Stimulated activated CD8-positive, alpha-beta memory T cell treated with anti-CD3 and anti-CD28 coated beads, Interleukin-7, amount 100 ng/mL, for 4 hours (primary cell): ENCODE data around the gene SRRM5.
"Not testable (repeated sequence)": the region's sequence is repeated elsewhere in the genome, so short reads cannot be mapped to it uniquely, and the experiment has no call there.

ENCODE experiments used
- DNase-seq, 2 donors: peaks; one replicate each; pipeline ENCODE4 v3.0.0-alpha.2; 2020; ENCODE audit warnings: low read depth in 2 of 2

Gene SRRM5

GRCh38 chr19:43638214-43638994 is 26.5 kb downstream of the SRRM5 start:
- DNase-seq: no peak

- DNase-seq: no peak
Measured at GRCh38 chr19:43638995-43639518, 27.2 kb downstream of the SRRM5 start.

- DNase-seq: peak in 1 of 2 donors; percentile 36
Measured at GRCh38 chr19:43639519-43640423, 27.9 kb downstream of the SRRM5 start, which contains the start of gene CADM4. CADM4 (minus strand) TSS chr19:43639850; CDS start chr19:43639790, 60 bp downstream.

GRCh38 chr19:43640424-43640757 is 28.5 kb downstream of the SRRM5 start:
- no peak for DNase-seq

- DNase-seq: no peak
Measured at GRCh38 chr19:43641333-43641732, 29.4 kb downstream of the SRRM5 start.

DNA sequence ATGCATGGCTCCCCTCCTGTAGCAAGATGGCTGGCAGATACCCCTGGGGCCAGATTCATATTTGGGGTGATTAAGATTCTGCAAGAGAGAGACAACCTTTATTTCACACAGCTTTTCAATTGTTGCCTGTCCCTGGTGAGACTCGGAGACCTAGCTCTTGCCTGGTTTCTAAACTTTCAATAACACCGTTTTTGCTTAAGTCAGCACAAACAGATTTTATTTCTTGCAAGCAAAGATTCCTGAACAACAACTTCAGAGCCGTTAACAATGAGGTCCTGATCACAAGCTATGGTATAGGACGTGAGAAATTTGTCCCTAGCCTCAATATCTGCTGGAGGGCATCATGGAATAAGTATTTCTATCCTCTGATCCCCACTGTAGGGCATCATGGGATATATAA is 30.6 kb downstream of the SRRM5 start:
- DNase-seq: no peak

DNA sequence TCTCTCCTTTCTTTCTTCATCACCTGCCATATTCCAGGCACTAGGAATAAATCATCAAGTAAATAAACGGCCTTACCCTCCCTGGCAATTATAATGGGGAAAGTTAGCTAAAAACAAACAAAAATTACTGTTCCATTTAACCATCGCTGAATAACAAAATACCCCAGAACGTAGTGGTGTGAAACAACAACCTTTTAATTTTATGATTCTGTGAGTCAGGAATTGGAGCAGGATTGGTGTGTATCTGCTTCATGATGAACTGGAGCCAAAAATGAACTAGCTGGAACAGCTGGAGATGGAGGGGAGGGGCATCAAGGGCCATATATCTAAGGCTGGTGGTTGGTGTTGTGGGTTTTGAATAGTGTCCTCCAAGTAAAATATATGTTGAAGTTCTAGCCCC is 31.4 kb downstream of the SRRM5 start:
- DNase-seq: no peak

DNA sequence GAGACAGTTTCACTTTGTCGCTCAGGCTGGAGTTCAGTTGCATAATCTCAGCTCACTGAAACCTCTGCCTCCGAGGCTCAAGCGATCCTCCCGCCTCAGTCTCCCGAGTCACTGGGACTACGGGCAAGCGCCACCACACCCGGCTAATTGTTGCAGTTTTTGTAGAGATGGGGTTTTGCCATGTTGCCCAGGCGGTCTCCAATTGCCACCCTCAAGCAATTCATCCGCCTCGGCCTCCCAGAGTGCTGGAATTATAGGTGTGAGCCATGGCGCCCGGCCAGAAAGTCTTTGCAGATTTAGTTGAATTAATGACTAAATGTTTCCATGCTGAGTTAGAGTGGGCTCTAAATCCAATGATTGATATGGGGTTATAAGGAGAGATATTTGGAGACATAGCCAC is 32.3 kb downstream of the SRRM5 start:
- no peak for DNase-seq

GRCh38 chr19:43648633-43649032 is 36.7 kb downstream of the SRRM5 start:
- DNase-seq: no peak

GRCh38 chr19:43649514-43649913 is 37.6 kb downstream of the SRRM5 start:
- no peak for DNase-seq

DNA sequence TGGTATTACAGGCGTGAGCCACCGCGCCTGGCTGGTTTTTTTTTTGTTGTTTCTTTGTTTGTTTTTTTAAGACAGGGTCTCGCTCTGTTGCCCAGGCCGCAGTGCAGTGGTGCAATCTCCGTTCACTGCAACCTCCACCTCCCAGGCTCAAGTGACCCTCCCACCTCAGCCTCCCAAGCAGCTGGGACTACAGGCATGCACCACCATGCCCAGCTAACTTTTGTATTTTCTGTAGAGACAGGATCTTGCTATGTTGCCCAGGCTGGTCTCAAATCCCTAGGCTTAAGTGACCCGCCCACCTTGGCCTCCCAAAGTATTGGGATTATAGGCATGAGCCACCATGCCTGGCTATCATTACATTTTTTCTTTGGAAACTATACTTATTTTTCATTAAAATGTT is 38.4 kb downstream of the SRRM5 start:
- not testable (repeated sequence) for DNase-seq

- DNase-seq: no peak
Measured at GRCh38 chr19:43651758-43652545, 40.1 kb downstream of the SRRM5 start.

DNA sequence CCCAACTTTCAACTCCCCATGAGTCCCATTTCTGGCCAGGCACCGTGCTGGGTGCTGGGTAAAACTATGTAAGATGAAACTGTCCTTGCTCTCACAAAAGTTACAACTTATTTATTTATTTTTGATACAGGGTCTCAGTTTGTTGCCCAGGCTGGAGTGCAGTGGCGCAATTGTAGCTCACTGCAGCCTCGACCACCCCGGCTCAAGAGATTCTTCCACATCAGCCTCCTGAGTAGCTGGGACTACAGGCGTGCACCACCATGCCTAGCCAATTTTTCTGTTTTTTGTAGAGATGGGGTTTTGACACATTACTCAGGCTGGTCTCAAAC is 40.6 kb downstream of the SRRM5 start:
- DNase-seq: no peak

DNA sequence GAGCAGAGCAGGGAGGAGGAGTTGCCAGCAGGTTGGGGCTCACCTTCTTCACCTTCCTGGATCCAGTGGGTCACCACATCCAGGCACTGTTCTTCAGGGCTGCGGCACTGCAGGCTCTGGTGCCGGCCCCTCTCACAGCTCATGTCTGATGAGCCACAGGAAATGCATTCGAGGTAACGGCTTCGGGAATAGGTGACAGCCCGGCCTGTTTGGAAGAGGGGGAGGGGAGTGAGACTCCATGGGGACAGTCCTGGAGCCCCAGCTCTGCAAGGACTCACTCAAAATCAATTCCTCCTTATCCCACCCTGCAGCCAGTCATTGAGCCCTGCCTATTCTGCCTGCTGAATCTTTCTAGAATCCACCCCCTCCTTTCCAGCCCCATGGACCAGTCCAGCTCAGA is 44.5 kb downstream of the SRRM5 start:
- DNase-seq: no peak

GRCh38 chr19:43658001-43658400 is 46.1 kb downstream of the SRRM5 start:
- no peak for DNase-seq

DNA sequence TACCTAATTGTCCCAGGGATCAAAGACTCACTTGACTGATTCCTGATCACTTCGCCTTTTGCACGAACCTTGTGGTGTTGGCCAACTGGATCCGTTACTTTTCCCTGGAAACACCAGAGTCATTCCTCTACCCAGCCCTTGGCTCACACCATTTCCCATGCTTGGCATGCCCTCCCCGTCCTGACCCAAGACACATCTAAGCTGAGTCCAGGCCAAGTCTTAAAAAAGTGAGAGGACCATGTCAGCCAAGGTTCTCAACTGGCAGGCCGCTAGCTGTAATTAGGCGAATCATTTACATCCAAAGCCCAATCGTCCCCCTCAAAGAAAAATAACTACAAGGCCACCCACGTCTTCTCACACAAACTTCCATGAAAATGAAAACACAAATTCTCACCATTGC is 46.6 kb downstream of the SRRM5 start:
- DNase-seq: no peak

DNA sequence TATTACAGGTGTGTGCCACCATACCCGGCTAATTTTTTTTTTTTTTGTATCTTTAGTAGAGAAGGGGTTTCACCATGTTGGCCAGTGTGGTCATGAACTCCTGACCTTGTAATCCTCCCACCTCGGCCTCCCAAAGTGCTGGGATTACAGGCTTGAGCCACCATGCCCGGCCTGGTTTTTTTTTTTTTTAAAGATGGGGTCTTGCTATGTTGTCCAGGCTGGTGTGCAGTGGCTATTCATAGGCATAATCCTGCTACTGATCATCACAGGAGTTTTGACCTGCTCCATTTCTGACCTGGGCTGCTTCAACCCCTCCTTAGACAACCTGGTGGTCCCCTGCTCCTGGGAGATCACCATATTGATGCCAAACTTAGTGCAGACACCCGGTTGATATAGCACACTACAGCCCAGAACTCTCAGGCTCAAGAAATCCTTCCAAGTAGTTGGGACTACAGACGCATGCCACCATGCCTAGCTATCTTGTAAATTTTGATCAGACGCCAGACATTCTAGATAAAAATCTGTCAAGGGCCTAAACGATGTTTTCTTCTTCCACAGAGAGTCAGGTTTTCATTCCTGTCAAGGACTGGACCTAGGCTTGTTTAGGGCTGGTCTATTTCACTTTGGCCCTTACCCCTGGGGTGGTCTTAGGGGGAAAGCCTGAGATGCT is 48.5 kb downstream of the SRRM5 start:
- no peak for DNase-seq

DNA sequence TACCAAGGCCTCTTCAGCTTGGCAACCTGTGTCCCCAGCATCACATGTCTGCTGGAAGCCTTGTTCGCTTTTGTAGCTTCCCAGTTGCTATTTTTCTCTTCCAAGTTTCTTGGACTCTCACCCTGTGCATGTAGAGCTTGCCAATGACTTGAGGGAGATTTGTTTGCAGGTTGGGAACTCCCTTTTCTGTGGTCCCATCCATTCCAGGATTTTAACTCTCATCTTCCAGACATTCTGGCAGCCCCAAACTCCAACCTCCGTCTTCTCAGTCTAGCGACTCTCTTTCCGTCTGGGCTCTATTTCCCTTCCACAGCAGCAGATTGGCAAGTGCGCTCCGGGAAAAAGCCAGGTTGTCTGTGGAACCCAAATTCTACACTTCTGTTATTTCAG is 49.1 kb downstream of the SRRM5 start:
- DNase-seq: no peak

- DNase-seq: no peak
Measured at GRCh38 chr19:43662487-43662886, 50.6 kb downstream of the SRRM5 start.

DNA sequence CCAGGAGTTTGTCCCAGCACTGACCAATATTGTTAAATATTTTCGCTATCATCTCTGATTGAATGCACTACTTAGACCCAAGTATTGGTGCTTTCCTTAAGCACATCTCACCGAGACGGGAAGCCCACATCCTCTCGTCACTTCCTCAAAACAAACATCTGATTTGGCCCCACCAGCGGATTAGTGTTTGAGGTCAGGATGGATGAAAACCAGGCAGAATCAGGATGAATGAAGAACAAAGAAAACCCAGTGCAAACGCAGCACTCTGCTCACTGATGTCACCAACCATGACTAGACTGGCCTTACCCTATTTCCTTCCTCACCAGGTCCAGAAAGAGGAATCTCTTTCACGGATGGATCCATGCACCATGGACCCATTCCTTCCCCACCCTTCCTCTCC is 52.1 kb downstream of the SRRM5 start:
- DNase-seq: no peak
